GM19395 (cell line): ENCODE results near the gene YTHDF1.

Experiments used
- ATAC-seq: cut with Tn5 transposase; IDR thresholded peaks from one replicate; pipeline ENCODE4 v1.9.1; 2021; ENCODE audit warnings: mild to moderate bottlenecking, moderate library complexity; ENCODE audit not compliant: unreplicated experiment

The YTHDF1 gene

DNA sequence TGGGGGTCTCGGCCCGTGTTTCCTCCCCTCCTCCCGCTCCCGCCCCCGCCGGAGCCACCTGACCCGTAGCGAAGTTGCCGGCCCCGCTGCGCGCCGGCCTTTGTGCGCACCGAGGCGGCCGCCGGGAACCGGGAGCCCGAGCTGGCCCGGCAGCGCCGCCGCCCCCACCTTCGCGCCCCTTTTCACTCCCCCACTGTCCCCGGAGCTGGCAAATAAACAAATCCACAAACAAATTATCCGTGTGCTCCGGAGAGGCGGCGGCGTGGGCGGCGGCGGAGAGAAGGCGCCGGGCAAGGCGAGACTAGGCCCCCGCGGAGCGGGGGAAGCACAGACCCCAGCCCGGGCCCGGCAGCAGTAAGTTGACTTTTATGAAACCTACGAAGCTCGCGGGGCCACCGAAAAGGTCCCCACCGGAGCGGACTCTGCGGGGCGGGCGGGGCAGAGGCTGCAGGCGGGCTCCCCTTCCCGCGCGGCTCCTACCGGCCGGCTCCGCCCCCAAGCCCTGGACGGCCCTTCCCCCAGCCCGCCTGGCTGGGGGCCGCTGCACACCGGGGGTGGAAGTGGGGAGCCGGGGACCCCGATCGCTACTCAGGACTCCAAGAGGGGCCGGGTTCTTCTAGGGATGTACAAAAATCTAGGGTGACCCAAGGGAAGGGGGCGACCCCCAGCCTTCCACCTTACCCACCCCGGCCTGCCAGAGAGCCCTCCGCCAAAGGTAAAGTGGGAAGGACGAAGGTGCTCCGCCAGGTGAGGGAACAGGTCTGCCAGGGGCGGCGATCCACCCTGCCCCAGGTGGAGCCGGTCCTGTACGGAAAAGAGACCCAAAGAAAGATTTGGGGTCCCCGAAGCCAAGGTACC is 40.7 kb downstream of the YTHDF1 start:
- no peak for ATAC-seq

DNA sequence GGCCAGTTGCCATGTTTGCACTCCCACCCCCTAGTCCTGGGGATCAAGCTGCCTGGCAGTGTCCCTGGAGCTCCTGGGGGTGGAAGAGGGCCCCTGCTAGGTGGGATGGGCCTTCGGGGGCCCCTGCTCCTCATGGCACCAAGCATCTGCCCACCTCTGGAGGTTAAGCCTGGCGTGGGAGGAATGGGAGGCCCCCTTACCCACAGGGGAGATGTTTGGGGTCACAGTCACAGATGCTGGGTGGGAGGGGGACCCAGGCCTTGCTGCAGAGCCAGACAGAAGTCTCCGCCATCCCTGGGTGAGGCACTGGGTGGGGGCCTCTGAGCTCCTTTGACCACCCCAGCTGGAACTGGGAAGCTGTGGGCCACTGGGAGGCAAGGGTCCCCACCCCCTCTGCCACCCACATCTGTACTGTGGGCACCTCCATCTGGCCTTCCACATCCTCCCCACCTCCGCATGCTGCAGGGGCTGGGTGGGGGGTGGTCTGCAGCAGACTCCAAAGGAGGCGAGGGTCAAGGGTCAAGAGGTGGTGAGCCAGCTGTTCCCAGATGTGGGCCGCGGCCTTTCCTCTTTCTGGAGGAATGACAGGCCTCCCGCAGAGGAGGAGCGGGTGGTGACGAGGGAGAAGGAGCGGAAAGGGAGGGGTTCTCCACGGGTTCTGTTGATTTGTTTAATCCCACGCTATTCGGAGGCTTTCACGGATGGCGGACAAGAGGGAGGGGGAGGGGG is 41.5 kb downstream of the YTHDF1 start:
- ATAC-seq, result no peak

DNA sequence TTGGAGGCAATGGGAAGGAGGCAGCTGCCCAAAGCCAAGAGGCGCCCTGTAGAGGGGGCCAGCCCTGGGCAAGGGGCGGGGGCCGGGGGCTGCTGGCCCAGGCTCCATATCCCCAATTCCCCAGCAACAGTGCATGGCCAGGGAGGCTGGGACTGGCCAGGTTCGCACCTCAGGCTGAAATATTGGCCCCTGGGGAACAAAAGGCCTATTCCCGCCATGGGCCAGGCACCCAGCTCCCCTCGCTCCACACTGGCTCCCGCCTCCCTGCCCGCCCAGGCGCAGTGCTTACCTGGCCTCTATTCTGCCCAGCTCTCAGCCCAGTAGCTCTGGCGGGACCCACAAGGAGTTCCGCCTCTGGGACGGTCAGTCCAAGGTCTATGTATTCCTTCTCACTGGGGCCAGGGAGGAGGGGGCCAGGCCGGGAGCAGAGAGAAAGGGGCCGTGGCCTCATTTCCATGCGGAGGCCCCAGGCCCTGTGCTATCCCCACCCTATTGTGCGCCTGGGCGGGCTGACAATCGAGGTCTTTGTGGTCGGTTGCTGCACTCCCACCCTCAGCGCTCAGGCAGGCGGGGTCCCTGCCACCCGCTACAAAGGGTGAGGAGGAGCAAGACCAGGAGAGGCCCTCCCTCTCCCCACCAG is 42.3 kb downstream of the YTHDF1 start:
- no peak for ATAC-seq

DNA sequence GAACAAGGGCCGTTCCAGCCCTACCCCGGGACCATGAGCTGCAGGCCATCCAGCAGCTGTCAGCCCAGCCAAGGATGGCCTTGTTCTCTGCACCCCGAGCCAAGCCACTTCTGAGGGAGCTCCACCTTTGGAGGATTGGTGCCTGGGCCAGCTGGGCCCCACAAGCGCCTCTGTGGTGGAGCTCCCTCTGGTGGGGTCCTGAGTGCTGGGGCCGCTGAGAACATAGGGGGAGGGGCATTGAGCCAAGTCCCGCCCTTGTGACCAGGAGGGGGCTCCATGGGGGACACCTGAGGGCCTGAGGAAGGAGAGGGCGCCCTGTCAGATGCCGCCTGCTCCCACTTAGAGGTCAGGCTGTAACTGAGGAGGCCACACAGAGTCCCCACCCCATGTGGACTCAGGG is 43.2 kb downstream of the YTHDF1 start:
- no peak for ATAC-seq

DNA sequence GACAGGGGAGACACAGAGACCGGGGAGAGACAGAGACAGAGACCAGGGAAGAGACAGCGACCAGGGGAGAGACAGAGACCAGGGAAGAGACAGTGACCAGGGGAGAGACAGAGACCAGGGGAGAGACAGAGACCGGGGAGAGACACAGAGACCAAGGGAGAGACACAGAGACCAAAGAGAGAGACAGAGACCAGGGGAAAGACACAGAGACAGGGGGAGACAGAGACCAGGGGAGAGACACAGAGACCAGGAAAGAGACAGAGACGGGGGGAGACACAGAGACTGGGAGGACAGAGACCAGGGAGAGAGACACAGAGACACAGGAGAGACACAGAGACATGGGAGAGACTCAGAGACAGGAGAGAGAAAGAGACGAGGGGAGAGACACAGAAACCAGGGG is 43.9 kb downstream of the YTHDF1 start:
- ATAC-seq, result no peak

DNA sequence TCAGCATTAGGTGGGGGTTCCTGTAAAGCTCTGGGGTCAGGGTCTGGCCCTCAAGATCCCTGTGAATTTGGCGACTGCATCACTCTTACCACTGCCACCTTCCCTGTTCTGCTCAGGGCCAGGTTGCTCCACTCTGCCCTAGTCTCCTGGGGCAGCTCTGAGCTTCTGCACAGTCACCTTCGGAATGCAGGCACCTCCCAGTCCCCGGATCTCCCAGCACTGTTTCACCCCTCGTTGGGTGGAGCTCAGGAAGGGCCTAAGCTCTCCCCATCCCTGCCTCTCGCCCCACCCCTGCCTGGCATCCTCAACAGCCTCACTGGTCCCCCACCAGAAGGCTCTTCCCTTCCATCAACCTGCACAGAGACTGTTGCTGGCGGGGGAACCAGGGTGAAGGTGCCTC is 46.2 kb downstream of the YTHDF1 start:
- ATAC-seq, result no peak

DNA sequence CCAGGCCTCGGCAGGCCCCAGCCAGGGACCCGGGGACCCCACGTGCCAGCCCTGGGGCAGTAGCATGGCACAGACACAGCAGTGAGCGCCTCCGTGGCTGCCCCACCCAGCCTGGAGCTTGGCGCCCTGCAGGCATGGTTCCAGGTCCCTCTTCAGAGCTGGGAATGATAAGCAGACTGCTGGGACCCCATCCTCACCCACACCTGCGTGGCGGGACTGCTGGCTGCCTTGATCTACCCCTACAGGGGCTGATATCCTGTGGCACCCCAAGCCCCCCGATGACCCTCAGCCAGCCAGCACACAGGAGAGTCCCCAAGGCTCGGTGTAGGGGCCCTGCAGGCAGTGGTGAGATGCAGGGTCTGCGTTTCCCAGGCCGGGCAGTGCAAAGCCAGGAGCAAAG is 47.1 kb downstream of the YTHDF1 start:
- no peak for ATAC-seq

DNA sequence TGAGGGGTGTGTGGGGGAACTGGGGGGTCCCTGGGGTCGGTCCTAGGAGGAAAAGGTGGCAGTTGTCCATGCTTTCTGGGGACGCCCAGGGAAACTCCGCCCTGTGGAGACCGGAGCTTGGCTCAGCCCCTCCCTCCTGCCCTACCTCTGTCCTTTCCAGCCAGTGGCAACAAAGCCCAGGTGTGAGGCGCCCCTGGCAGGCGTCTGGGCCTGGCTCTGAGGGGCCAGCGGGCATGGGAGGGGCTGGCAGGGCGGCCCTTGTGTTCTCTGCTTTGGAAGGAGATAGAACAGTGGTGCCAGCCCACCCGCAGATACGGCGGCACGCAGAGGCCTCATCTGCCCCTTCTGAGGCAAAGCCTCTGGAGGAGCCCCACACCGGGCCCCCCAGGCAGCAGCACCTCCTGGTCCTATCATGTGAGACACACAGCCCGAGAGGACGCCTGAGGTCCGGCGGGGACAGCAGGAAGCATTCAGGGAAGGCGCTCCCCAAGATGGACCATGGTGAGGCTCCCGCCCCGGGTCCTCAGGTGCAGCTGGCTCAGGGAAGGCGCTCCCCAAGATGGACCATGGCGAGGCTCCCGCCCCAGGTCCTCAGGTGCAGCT is 47.9 kb downstream of the YTHDF1 start:
- no peak for ATAC-seq

DNA sequence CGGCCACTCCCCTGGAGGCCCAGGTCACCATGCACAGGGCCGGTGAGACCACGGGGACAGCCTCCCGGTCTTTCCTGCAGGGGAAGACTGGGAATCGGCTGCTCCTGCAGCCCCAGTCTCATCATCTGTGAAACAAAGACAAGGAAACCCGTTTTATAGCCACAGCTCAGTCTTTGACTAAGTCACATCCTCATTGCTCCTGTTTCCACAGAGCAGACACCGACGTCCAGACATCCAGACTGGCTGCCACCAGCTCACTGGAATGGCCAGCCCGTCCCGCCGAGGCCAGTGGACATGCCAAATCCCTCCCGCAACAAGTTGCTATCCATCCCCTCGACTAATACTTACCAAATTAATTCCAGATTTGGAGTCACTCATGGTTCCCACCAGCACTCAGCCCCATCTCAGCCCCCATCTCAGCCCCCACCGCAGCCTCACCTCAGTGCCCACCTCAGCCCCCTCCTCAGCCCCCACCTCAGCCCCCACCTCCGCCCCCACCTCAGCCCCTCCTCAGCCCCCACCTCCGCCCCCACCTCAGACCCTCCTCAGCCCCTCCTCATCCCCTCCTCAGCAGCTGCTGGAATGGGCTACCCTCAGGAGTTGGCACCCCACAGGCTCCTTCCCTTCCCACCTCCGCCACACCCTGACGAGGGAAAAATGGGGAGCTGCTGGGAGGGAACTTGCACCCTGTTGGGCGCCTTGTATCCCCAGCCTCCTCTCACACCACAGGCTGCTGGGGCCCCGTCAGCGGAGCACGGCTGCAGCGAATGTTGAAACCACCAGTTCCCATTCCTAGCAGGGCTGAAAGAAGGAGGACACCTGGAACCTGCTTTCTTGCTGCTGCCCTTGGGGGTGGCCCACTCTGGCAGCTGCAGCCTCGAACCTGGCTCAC is 48.7 kb downstream of the YTHDF1 start:
- ATAC-seq, result no peak

DNA sequence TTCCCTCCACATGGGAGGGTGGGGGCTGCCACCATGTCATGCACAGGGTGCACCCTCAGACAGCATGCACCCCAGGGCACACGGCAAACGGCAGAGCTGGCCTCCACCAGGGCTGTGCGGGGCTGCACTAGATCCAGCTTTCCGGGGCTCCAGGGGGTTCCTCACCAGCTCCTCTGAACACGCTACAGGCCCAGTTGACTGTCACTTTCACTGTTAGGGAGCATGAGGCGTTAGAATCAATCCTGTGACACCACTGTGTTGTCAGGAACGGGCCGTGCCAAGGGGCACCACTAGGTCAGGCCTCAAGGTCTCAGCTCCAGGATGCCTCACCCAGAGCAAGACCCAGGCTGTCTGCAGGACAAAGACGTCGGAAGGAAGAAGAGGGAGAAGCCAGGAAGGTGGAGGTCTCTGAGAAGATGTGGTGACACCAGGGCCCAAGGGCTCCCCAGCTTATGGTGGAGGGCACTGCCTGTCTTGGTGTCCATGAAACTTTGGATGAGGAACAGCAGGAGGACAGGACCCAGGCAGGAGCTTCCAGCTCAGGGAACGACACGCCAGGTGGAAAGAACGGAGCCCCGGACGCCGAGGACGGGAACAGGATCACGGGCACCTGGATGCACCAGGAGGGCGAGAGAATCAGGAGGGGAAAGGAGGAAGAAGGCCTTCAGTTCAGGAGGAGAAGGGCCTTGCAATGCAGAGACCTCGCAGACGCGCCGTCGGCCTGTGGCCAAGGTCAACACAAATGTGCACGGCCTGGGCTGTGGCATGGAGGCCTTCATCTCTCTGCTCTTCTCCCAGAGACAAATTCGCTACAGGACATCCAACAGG is 49.5 kb downstream of the YTHDF1 start:
- no peak for ATAC-seq

DNA sequence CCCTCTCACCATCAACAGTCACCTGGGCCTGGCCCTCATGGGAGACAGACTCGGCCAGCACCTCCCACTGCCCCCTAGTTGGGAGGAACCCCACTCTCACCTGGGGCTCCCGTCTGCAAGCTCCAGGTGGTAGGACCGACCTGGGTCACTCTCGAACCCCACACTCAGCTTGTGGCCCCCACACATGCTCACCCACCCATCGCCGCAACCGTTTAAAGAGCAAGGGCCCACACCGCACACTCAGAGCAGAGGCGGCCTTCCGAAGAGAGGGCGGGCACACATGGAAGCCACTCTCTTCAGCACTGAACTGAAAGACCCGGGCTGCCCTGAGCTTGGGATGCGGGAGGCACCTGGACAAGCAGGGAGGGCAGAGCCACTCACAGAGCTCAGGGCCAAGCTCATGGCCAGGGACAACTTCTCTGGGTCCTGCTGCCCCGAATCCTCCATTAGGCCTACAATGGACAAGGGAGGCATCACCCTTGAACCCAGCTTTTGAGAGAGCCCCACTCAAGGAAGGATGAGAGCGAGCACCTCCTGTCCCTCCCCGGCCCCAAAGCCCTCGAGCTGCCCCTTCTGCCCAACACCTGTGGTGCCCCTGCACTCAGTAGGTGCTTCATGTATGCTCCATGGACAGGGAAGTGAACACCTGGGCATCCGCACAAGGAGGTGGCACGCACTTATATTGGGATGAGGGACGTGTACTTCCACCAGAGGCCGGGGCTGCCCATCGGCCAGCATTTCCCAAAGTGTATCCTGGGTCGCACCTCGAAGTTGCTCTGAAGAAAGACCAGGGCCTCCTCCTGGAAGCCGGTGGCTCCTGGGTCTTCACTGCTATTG is 50.4 kb downstream of the YTHDF1 start:
- no peak for ATAC-seq

DNA sequence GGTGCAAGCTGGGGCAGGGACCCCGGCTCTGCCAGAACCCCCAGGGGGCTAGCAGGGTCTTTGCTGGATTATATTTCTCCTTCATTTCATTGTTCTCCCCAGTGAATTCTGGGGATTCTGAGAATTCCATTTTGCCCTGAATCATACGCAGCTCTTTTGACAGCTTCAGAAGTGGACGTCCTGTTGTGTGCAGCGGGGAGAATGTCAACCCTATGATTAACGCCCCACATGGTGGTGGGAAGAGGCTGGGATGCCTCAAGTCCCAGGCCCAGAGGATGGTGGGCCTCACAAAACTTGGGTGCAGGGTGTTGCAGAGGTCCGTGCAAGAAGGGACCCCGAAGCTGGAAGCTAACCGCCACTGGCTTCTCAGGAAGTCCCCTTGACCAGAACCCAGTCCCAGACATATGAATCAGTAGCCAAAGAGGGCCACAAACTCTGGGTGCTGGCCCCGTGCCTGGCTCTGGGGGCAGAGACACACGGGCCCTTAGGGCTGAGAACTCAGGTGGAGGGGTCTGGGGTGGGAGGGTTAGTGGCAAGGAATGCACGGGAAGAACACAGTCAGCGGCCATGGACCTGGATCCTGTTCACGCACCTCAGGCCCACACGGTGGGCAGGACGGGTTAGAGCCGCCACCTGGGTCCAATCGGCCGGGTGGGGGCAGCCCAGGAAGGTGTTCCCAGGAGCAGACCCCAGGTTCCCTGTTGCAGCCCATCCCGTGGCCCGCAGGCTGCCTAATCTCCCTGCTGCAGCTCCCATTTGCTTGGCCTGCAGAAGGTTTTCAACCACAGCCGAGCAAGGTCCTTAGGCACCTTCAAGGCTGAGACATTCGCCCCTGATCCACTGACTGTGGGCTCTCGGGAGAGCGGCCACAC is 51.2 kb downstream of the YTHDF1 start:
- no peak for ATAC-seq

DNA sequence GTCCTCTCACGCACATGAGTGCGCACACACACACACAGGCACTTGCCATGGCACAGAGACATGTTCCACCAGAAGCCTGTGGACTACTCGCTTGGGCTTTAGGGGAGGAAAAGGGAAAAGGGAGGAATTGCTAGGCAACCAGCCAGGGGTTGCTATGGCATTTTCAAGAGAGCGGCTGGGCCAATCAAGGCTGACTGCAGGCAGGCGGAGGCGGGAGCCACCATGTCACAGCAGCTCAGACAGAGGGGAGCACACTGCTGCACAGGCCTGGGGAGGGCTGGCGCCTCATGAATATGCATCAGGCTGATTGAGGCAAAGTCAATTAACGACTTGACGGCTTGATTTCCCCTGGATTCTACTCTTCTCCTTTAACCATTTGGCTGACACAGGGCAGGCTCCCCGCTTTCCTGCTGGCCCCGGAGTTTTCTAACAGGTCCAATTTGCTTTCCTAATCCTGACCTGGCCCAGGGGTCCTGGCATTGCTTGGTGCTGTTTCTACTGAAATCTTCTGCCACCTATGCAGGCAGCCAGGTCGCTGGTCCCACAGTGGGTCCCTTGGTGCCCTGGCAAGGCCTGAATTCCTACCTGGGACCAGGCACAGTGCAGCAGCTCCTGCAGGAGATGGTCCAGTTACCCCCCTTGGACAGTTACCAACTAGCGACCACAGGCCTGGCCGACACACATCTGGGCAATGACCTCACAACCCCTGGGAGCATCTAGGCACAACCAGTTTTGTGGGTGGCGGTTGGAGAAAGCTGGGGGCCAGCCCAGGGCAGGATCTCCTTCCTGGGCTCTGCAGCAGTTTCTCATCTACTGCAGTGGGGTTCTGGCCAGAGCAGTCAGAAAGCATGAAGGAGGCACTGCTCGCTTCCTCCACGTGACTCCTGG is 52.1 kb downstream of the YTHDF1 start:
- no peak for ATAC-seq

DNA sequence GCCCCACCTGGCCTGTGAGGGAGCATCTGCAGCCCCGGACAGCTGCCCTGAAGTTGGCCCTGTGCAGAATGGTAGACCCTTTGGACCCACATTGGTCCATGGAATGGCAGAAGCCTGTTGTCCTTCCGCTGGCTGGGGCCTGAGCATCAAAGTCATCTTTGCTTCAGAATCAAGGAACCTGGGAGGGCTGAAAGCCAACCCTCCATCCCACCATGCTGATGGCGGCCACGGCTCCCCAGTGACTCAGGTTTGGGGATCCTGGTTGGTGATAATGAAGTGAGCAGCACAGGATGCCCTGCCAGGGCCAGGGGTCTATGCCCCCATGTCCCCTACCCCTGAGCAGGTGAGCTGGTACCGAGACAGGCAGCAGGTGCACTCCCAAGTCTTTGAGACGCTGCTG is 52.8 kb downstream of the YTHDF1 start:
- ATAC-seq, result no peak

DNA sequence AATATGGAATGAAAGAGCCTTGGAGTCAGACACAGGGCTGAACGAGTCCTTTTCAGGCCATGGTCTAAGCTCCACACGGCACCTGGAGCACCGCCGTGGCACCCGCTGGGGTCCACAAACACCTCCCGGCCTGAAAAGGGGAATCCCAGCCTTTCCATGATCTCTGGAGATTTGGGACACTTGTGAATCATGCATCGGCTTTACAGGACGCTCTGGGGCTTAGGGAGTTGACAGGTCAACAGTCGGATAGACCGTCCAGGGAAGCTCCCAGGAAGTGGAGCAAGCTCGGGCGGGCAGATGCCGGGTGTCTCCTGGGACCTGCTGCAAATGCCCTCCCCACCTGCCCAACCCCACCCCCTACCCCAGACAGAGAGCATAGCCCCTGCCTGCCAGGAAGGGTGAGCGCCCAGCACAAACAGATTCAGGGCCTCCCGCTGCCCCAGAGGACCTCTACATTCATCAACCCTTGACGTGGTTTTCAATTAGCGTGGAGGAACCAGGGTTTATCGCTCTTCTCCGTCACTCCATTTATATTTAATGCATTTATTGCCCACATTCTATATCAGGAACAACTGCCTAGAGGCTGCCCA is 53.6 kb downstream of the YTHDF1 start:
- no peak for ATAC-seq

DNA sequence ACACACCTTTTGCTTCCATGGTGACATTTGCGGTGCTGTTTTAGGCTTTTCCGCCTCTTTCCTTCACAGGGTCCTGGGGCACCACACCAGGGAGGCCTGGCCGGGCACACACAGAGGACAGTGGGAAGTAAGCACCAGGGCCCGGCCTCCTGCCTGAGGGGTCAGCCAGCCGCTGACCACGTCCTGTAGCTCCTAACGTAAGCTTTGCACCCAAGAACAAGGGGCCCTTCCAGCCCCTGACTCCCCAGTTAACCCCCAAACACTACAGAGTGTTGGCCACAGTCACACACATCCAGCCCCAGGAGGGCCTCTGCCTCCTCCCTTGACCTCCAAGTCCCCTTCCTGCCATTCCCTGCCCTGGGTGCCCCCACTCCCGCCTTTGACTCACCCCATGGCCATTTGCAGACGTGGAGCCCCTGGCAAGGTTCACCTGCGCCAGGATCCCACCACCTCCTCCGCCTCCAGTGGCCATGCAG is 54.7 kb downstream of the YTHDF1 start:
- no peak for ATAC-seq
